HCT116 (cell line): Measurements from ENCODE around the gene MRPS5. TPM values are rescaled to one million over a fixed set of nuclear protein-coding genes. Genes with fewer than 3 reads are reported as not detected.

ENCODE experiments used
- ATAC-seq: fragments of 200-7000 bp; cut with Tn5 transposase; 2 replicates; pipeline ENCODE4 v1.9.1; 2020; ENCODE audit warnings: mild to moderate bottlenecking, moderate library complexity
- BruUV-seq: library from RNA; stranded (reverse); fragments of 400-500 nt; replicated peaks from 2 replicates; lab custom pipeline; 2021; lab: Mats Ljungman, UMichigan
- CTCF ChIA-PET: fragments of 300-600 bp; sonication (Branson Sonifier 250); formaldehyde crosslinking; loops from one replicate; lab custom pipeline; 2021; ENCODE audit warnings: antibody characterized with exemption; lab: Charles Lee
- POLR2A ChIA-PET: fragments of 300-600, 350-600 bp; sonication (Branson Sonifier 250); formaldehyde crosslinking; loops from one replicate; lab custom pipeline; 2021; ENCODE audit warnings: antibody characterized with exemption; lab: Charles Lee
- RAD21 ChIA-PET, 2 experiments: fragments of 300-600 bp; sonication (Branson Sonifier 250); formaldehyde crosslinking; loops; one replicate each; lab custom pipeline; 2023; ENCODE audit warnings: low total read pairs in 2 of 2; ENCODE audit not compliant: uncharacterized antibody in 2 of 2, unreplicated experiment in 2 of 2, low non-redundant PET in 1 of 2; lab: Charles Lee
- DNase-seq: peaks from one replicate; pipeline ENCODE4 v3.0.0-alpha.2; 2010; ENCODE audit warnings: low read depth, low spot score
- H2AFZ ChIP-seq: fragments of 200-600 bp; shearing (Covaris generic), sonication (generic); 2 replicates; pipeline ENCODE4 v1.6.1; 2017; ENCODE audit warnings: low read depth, mixed run types, mixed read lengths, antibody characterized with exemption, low read length; ENCODE audit not compliant: poor library complexity, severe bottlenecking
- H3K27ac ChIP-seq: 2 replicates; pipeline ENCODE4 v1.5.1; 2012; ENCODE audit warnings: low read depth, low read length
- H3K27me3 ChIP-seq: fragments of 200-600 bp; sonication (generic); 2 replicates; pipeline ENCODE4 v1.6.1; 2016; ENCODE audit warnings: mixed run types, low read length, mixed read lengths; ENCODE audit not compliant: insufficient read depth
- H3K36me3 ChIP-seq, 2 experiments: fragments of 200-500 bp in 1 of 2; fragments of 200-600 bp in 1 of 2; sonication (Bioruptor generic) in 1 of 2; sonication (generic) in 1 of 2; 2 replicates each; pipeline versions ENCODE4 v1.5.1 to v1.6.1; 2014 to 2016; ENCODE audit warnings: low read length in 2 of 2, inconsistent platforms in 1 of 2, mixed read lengths in 1 of 2, mixed run types in 1 of 2; ENCODE audit not compliant: insufficient read depth in 2 of 2, control insufficient read depth in 1 of 2
- H3K4me1 ChIP-seq, 2 experiments: fragments of 200-600 bp in 1 of 2; sonication (generic) in 1 of 2; 2 replicates each; pipeline versions ENCODE4 v1.5.1 to v1.6.1; 2012 to 2017; ENCODE audit warnings: low read length in 2 of 2, inconsistent platforms in 1 of 2, mild to moderate bottlenecking in 1 of 2, mixed read lengths in 1 of 2, mixed run types in 1 of 2, moderate library complexity in 1 of 2; ENCODE audit not compliant: insufficient read depth in 2 of 2, control insufficient read depth in 1 of 2
- H3K4me2 ChIP-seq: fragments of 200-600 bp; sonication (generic); 2 replicates; pipeline ENCODE4 v1.6.1; 2017; ENCODE audit warnings: mixed run types, low read length, mixed read lengths
- H3K4me3 ChIP-seq, 2 experiments: fragments of 200-600 bp in 1 of 2; sonication (generic) in 1 of 2; replicated peaks in 1 of 2; 2 replicates each; pipeline ENCODE4 v1.5.1; 2011 to 2016; ENCODE audit warnings: low read length in 2 of 2, control low read depth in 1 of 2, low read depth in 1 of 2, mild to moderate bottlenecking in 1 of 2, mixed read lengths in 1 of 2, mixed run types in 1 of 2
- H3K79me2 ChIP-seq: fragments of 200-600 bp; sonication (generic); 2 replicates; pipeline ENCODE4 v1.6.1; 2017; ENCODE audit warnings: mild to moderate bottlenecking, mixed run types, low read length, moderate library complexity, mixed read lengths; ENCODE audit not compliant: insufficient read depth
- H3K9ac ChIP-seq: fragments of 200-600 bp; sonication (generic); 2 replicates; pipeline ENCODE4 v1.6.1; 2016; ENCODE audit warnings: low read length, mixed read lengths
- H3K9me2 ChIP-seq: fragments of 200-600 bp; sonication (generic), shearing (Covaris generic); 2 replicates; pipeline ENCODE4 v1.6.1; 2017; ENCODE audit warnings: mixed run types, mild to moderate bottlenecking, moderate library complexity; ENCODE audit not compliant: insufficient read depth
- H3K9me3 ChIP-seq, 2 experiments: fragments of 200-500 bp in 1 of 2; fragments of 200-600 bp in 1 of 2; sonication (Bioruptor generic) in 1 of 2; sonication (generic) in 1 of 2; 2 replicates each; pipeline ENCODE4 v1.6.1; 2014 to 2017; ENCODE audit warnings: low read length in 2 of 2, mixed read lengths in 2 of 2, inconsistent platforms in 1 of 2, low read depth in 1 of 2, mild to moderate bottlenecking in 1 of 2, mixed run types in 1 of 2, moderate library complexity in 1 of 2; ENCODE audit not compliant: control insufficient read depth in 1 of 2, insufficient read depth in 1 of 2
- H4K20me1 ChIP-seq: fragments of 200-600 bp; sonication (generic), shearing (Covaris generic); 2 replicates; pipeline ENCODE4 v1.6.1; 2017; ENCODE audit warnings: mixed run types, mild to moderate bottlenecking, moderate library complexity; ENCODE audit not compliant: insufficient read depth
- CBX3 ChIP-seq: IDR thresholded peaks from 2 replicates; pipeline ENCODE4 v1.6.1; 2012; ENCODE audit warnings: low read depth
- EGR1 ChIP-seq: IDR thresholded peaks from 2 replicates; pipeline ENCODE4 v1.6.1; 2012; ENCODE audit warnings: low read depth
- ELF1 ChIP-seq: IDR thresholded peaks from 2 replicates; pipeline ENCODE4 v1.6.1; 2012; ENCODE audit warnings: low read depth, borderline replicate concordance
- EZH2phosphoT487 ChIP-seq: fragments of 200-600 bp; IDR thresholded peaks from 2 replicates; pipeline ENCODE4 v1.6.1; 2018; ENCODE audit warnings: antibody characterized with exemption, borderline replicate concordance
- FOSL1 ChIP-seq: IDR thresholded peaks from 2 replicates; pipeline ENCODE4 v1.6.1; 2012; ENCODE audit warnings: low read depth
- JUND ChIP-seq: IDR thresholded peaks from 2 replicates; pipeline ENCODE4 v1.6.1; 2012
- POLR2A ChIP-seq: IDR thresholded peaks from 2 replicates; pipeline ENCODE4 v1.7.0; 2011; ENCODE audit warnings: borderline replicate concordance; ENCODE audit not compliant: insufficient read depth, insufficient read length; ENCODE audit errors: extremely low read depth
- RAD21 ChIP-seq: IDR thresholded peaks from 2 replicates; pipeline ENCODE4 v1.6.1; 2012; ENCODE audit warnings: low read depth, mild to moderate bottlenecking
- SIN3A ChIP-seq: IDR thresholded peaks from 2 replicates; pipeline ENCODE4 v1.6.1; 2012; ENCODE audit warnings: low read depth
- SP1 ChIP-seq: IDR thresholded peaks from 2 replicates; pipeline ENCODE4 v1.6.1; 2012; ENCODE audit warnings: low read depth
- SRF ChIP-seq: IDR thresholded peaks from 2 replicates; pipeline ENCODE4 v1.6.1; 2012; ENCODE audit warnings: low read depth
- TCF7L2 ChIP-seq: IDR thresholded peaks from 2 replicates; pipeline ENCODE4 v1.7.0; 2011; ENCODE audit warnings: borderline replicate concordance, inconsistent platforms; ENCODE audit not compliant: insufficient read depth, insufficient read length; ENCODE audit errors: extremely low read depth
- YY1 ChIP-seq: IDR thresholded peaks from 2 replicates; pipeline ENCODE4 v1.6.1; 2011; ENCODE audit warnings: low read length, low read depth, moderate library complexity, mild to moderate bottlenecking; ENCODE audit not compliant: insufficient replicate concordance; ENCODE audit errors: extremely low read depth
- ZFX ChIP-seq: fragments of 450-650 bp; IDR thresholded peaks from 2 replicates; pipeline ENCODE4 v1.6.1; 2017
- ZNF274 ChIP-seq: fragments of 200-500 bp; sonication (Bioruptor generic); IDR thresholded peaks from 2 replicates; pipeline ENCODE4 v1.6.1; 2014; ENCODE audit warnings: mild to moderate bottlenecking, low read depth, low read length, inconsistent platforms
- intact Hi-C: fragments of 100-400 bp; cut with micrococcal nuclease; formaldehyde crosslinking; loops from 2 replicates; pipeline ENCODE4 v1.10.0; 2022
- total RNA-seq: library from RNA; stranded (reverse); gene quantifications from one replicate; pipeline ENCODE4 v1.2.1, GENCODE V29; 2021; ENCODE audit not compliant: unreplicated experiment
- TF ChIP-seq, protein P1 (sequence below): IDR thresholded peaks from 2 replicates; pipeline ENCODE4 v1.6.1; 2012; ENCODE audit warnings: low read depth
- TF ChIP-seq, protein P2 (sequence below): IDR thresholded peaks from 2 replicates; pipeline ENCODE4 v1.6.1; 2012
- TF ChIP-seq, protein P3 (sequence below): IDR thresholded peaks from 2 replicates; pipeline ENCODE4 v1.6.1; 2011; ENCODE audit warnings: mild to moderate bottlenecking, low read length, moderate library complexity; ENCODE audit not compliant: insufficient replicate concordance; ENCODE audit errors: extremely low read depth

Gene MRPS5
- total RNA-seq, 1 experiment from 2014 or later: 70.6 TPM

DNA sequence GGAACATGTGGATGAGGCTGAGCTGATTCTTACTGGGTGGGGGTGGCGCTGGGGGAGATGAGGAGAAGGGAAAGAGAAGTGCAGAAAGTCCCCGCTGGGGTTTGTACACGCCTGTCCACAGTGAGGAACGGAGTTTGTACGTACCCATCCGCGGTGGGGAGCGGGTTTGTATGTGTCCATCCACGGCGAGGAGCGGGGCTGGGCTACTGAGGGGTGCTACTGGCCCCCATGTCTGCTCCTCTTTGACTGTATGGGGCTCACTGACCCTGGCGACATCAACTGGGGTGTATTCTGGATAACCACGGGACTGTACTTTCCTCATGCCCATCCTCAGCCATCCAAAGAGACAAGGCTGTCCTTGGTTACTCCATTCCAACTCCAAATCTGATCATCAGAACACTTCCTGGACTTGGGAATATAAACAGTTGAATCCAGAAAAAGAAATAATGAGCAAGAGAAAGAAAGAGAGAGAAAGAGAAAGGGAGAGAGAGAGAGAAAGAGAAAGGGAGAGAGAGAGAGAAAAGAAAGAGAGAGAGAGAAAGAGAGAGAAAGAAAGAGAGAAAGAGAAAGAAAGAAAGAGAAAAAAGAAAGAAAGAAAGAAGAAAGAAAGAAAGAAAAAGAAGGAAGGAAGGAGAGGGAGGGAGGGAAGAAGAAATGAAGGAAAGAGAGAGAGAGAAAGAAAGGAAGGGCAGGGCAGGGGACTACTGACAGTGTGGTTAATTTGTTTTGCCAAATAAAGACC lies 75.1 kb downstream of the MRPS5 start (continued):
- TF ChIP-seq EGR1 (no peak), SP1 (no peak), JUND (no peak), SIN3A (no peak), SRF (no peak), POLR2A (no peak), CBX3 (no peak), RAD21 (no peak), EZH2phosphoT487 (no peak), ZFX (no peak)

DNA sequence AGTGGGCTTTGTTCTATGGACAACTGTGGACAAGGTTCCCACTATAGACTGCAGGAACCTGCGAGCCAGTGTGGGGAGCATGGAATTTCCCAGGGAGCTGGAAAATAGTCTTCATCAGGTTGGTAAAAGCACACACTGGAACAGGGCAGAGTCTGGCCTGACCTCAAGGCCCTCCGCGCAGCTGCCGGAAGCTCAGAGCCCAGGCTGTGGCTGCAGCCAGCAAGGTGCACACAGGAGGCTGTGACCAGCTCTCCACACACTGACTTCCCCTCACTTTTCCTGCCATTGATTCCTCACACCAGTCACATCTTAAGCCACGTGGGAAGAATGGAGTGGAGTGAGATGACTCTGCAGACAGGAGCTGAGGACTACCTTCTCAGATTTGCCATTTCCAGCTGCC lies 77.0 kb downstream of the MRPS5 start:
- H3K27me3 ChIP-seq: 0 out of 2 replicates have a peak, but pooled peaks cover 4% of the 10 kb centered on the region
- no peaks in the 10 kb centered on the region for H3K9me3 ChIP-seq
- no peak for ATAC-seq
- no peaks in the 10 kb centered on the region for H3K4me1 ChIP-seq
- TF ChIP-seq CBX3 (no peak), YY1 (no peak), ZFX (no peak), SRF (no peak), SIN3A (no peak), EZH2phosphoT487 (no peak), TCF7L2 (no peak), ELF1 (no peak), ZNF274 (no peak), FOSL1 (no peak)
- TF ChIP-seq, protein P1, sequence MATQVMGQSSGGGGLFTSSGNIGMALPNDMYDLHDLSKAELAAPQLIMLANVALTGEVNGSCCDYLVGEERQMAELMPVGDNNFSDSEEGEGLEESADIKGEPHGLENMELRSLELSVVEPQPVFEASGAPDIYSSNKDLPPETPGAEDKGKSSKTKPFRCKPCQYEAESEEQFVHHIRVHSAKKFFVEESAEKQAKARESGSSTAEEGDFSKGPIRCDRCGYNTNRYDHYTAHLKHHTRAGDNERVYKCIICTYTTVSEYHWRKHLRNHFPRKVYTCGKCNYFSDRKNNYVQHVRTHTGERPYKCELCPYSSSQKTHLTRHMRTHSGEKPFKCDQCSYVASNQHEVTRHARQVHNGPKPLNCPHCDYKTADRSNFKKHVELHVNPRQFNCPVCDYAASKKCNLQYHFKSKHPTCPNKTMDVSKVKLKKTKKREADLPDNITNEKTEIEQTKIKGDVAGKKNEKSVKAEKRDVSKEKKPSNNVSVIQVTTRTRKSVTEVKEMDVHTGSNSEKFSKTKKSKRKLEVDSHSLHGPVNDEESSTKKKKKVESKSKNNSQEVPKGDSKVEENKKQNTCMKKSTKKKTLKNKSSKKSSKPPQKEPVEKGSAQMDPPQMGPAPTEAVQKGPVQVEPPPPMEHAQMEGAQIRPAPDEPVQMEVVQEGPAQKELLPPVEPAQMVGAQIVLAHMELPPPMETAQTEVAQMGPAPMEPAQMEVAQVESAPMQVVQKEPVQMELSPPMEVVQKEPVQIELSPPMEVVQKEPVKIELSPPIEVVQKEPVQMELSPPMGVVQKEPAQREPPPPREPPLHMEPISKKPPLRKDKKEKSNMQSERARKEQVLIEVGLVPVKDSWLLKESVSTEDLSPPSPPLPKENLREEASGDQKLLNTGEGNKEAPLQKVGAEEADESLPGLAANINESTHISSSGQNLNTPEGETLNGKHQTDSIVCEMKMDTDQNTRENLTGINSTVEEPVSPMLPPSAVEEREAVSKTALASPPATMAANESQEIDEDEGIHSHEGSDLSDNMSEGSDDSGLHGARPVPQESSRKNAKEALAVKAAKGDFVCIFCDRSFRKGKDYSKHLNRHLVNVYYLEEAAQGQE: no peak
- TF ChIP-seq, protein P2, sequence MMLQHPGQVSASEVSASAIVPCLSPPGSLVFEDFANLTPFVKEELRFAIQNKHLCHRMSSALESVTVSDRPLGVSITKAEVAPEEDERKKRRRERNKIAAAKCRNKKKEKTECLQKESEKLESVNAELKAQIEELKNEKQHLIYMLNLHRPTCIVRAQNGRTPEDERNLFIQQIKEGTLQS: no peak
- TF ChIP-seq, protein P3, sequence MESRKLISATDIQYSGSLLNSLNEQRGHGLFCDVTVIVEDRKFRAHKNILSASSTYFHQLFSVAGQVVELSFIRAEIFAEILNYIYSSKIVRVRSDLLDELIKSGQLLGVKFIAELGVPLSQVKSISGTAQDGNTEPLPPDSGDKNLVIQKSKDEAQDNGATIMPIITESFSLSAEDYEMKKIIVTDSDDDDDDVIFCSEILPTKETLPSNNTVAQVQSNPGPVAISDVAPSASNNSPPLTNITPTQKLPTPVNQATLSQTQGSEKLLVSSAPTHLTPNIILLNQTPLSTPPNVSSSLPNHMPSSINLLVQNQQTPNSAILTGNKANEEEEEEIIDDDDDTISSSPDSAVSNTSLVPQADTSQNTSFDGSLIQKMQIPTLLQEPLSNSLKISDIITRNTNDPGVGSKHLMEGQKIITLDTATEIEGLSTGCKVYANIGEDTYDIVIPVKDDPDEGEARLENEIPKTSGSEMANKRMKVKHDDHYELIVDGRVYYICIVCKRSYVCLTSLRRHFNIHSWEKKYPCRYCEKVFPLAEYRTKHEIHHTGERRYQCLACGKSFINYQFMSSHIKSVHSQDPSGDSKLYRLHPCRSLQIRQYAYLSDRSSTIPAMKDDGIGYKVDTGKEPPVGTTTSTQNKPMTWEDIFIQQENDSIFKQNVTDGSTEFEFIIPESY: no peak
- TF ChIP-seq, all 23 proteins: peak for 0
- no peak overlapping the region for H3K4me2 ChIP-seq
- BruUV-seq: no TSS peak
- RAD21 ChIA-PET: no interaction called here
- H3K4me3 ChIP-seq: no peak overlapping the region
- POLR2A ChIA-PET: no interaction called here
- CTCF ChIA-PET: interaction anchor here (0.8 kb wide), 1 partner anchor 22 kb away, joined by 4 read pairs; no protein-coding TSS in a partner anchor
- H3K9ac ChIP-seq: no peak overlapping the region
- no peaks in the 10 kb centered on the region for H3K36me3 ChIP-seq
- no peak overlapping the region for H2AFZ ChIP-seq
- H3K27ac ChIP-seq: no peak overlapping the region
- intact Hi-C loops: no loop called here
- H3K79me2 ChIP-seq: no peaks in the 10 kb centered on the region
- no peaks in the 10 kb centered on the region for H4K20me1 ChIP-seq
- DNase-seq: no peak
- no peaks in the 10 kb centered on the region for H3K9me2 ChIP-seq
